NOMO-1 treated with dmso at 0.1 percent for 144 hours (cell line): ENCODE data around the gene FGF18.
A peak's percentile ranks its signal among the peaks of the same experiment; 100 is the strongest.
"Not testable (repeated sequence)": the region's sequence is repeated elsewhere in the genome, so short reads cannot be mapped to it uniquely, and the experiment has no call there.

Source experiments
- DNase-seq: peaks from one replicate; lab custom pipeline; 2025; ENCODE audit not compliant: unreplicated experiment; lab: John Stamatoyannopoulos, UW

The FGF18 gene

DNA sequence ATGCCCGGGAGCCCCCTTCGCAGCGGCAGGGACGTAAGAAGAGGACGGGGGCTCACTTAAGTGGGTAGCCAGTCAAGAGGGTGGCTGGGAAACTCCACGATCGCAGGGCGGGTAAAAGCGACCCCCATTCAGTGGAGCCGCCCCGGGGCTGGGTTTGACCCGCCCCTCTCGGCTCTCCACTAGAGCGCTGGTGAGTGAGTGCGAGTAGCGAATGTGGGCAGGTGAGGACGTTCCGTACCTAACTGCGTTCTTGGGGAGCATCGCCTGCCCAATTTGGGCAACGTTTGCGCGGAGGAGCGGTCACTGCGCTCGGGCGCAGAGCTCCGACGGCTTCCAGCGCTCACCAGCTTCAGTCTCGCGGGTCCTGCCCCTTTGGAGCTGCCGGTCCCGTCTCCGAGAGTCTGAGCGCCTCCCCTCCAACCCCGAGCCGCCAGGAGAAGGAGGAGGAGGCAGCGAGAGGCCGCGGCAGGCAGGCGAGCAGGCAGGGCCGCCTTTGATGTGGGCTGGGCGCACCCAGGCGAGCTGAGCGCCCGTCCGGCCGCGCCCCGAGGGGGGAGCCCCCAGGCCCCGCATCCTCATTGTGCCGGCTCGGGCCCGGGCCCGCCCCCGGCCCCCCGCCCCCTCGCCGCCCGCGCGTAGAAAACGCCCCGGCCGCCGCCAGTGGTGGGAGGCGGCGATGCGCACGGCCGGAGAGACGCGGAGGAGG is at the start of gene FGF18:
Gene FGF18, plus strand, starts transcription at position 666 of the 706 bp plus-strand sequence. CDS start 553 bp downstream, outside the sequence.
- DNase-seq, result no peak

- DNase-seq, result no peak
Measured at GRCh38 chr5:171369898-171370297, 49.5 kb upstream of the FGF18 start.

DNA sequence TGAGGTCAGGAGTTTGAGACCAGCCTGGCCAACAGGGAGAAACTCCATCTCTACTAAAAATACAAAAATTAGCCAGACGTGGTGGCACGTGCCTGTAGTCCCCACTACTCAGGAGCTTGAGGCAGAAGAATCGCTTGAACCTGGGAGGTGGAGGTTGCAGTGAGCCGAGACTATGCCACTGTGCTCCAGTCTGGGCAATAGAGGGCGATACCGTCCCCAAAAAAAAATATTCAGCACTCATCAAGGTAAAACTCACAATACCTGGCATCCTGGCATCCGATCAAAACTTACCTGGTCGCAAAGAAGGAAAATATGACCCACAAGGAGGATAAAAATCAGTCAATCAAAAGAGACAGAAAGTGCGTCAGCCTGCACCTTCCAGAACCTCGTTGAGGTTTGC is 48.6 kb upstream of the FGF18 start:
- not testable (repeated sequence) for DNase-seq

- no peak for DNase-seq
Measured at GRCh38 chr5:171371326-171371725, 48.1 kb upstream of the FGF18 start.

DNA sequence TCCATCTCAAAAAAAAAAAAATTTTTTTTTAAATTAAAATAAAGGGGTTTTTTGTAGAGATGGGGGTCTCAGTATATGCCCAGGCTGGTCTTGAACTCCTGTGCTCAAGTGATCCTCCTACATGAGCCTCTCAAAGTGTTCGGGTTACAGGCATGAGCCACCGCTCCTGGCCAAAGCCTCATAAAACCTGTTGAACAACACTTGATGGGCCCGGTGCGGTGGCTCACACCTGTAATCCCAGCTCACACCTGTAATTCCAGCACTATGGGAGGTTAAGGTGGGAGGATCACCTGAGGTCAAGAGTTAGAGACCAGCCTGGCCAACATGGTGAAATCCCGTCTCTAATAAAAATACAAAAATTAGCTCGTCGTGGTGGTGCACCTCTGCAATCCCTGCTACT is 39.5 kb upstream of the FGF18 start:
- DNase-seq, result no peak

DNA sequence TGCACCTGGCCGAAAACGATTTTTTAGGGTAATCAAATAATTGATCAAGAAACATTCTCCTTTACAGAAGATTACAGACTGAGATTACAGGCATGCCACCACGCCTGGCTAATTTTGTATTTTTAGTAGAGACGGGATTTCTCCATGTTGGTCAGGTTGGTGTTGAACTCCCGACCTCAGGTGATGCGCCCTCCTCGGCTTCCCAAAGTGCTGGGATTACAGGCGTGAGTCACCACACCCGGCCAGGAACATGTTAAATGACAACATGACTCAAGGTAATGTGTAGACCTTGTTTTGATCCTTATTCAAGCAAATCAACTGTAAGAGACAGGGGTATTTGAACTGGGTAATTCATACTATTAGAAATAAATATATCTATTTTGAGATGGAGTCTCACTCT is 35.0 kb upstream of the FGF18 start:
- not testable (repeated sequence) for DNase-seq

- not testable (repeated sequence) for DNase-seq
Measured at GRCh38 chr5:171384999-171385398, 34.4 kb upstream of the FGF18 start.

GRCh38 chr5:171386006-171386671 is 33.3 kb upstream of the FGF18 start:
- DNase-seq, result no peak

DNA sequence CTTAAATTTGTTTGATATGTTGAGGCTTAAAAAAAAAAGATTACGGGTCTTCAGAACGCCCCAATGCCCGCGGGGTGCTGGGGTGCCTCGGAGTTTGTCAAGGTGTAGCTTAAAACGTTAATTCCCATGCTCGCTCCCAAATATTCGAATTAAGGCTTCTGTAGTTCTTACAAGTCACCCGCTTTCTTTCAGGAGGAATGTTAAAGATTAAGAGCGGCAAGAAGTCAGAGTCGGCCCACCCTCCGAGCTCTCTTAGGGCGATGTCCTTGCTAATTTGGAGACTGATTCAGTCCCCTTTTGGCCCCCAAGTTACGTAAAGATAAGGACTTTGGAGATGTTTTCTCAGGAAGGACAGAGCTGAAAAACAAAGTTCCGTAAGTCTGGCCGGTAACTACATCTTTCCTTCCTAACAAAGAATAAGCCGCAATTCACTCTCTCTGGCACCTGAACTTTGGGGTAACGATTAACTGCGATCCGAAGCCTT is 32.5 kb upstream of the FGF18 start:
- no peak for DNase-seq

- peak; percentile 98 for DNase-seq
Measured at GRCh38 chr5:171387345-171387969, 32.0 kb upstream of the FGF18 start, which contains the start of gene NPM1. NPM1 (plus strand) TSS chr5:171387849; CDS start chr5:171387949, 100 bp downstream.

DNA sequence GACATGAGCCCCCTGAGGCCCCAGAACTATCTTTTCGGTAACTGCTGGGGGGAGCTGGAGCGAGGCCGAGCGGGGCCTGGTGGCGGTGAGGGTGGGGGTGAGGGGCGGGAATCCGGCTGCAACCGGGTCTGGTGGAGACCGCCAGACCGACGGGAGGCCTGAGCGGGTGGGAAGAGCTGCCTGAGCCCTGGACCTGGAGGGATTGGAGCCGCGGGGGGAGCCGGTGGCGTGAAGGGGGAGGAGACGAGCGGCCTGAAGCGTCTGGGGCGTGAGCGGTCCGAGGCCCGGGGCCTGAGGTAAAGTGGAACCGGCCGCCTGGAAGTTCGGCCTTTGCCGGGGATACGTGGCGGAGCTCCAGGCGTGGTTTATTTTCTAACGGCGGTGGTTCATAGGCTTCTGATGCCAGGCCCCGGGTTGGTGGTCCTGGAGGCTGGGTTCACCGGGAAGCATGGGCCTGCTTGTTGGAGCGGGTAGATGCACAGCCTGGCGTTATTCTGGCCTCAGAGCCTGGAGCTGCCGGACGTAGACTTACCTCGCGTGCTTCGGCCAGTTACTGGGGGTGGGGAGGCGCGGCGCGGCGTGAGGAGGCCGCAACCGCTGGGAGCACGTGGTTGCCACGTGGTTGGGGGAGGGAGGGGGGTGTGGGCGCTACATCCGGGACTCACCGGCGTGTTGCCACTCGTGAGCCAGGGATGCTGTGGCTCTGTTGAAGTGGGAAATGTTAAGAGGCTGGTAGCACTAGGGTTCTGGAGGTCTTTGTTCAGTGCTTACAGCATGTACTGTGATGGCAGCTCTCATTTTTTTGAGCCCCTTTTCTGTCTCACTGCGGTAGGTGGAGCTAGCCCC is 31.3 kb upstream of the FGF18 start:
- DNase-seq, result peak; percentile 61

DNA sequence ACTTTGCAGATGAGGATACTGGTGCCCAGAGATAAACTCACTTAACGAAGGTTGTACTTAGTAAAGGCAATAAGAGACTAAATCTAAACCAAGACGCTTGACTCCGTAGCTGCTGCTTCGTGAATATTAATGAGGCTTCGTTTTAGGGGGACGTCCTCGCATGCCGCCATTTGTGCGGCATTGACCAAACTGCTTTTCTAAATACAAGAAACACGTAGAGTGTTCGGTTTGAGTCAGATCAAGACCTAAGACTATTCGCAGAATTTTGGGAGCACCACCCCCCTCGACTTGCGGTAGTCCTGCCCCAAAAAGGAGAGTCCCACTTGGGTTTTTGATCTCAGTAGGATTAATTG is 30.7 kb upstream of the FGF18 start:
- no peak for DNase-seq

GRCh38 chr5:171390883-171391677 is 28.4 kb upstream of the FGF18 start:
- no peak for DNase-seq

GRCh38 chr5:171391996-171392577 is 27.4 kb upstream of the FGF18 start:
- DNase-seq, result no peak

GRCh38 chr5:171392585-171393159 is 26.8 kb upstream of the FGF18 start:
- DNase-seq, result no peak

DNA sequence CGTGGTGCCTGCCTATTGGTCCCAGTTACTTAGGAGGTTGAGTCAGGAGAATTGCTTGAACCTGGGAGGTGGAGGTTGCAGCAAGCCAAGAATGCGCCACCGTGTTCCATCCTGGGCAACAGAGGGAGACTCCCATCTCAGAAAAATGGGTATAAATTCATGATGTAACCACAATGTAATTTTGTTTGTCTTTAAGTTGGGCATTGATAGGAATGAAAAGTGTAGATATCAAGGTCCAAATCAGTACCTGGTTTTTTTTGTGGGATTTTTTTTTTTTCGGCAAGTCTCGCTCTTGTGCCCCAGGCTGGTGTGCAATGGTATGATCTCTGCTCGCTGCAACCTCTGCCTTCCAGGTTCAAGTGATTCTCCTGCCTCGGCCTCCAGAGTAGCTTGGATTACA is 24.4 kb upstream of the FGF18 start:
- DNase-seq, result no peak

- not testable (repeated sequence) for DNase-seq
Measured at GRCh38 chr5:171396583-171396982, 22.9 kb upstream of the FGF18 start.

GRCh38 chr5:171397190-171397589 is 22.3 kb upstream of the FGF18 start:
- no peak for DNase-seq

GRCh38 chr5:171397599-171397998 is 21.8 kb upstream of the FGF18 start:
- no peak for DNase-seq

- not testable (repeated sequence) for DNase-seq
Measured at GRCh38 chr5:171398660-171399059, 20.8 kb upstream of the FGF18 start.
